CD4-positive, alpha-beta T cell treated with Interleukin-15 for 4 hours (primary cell): ENCODE measurements around the gene RILP.
A peak's percentile ranks its signal among the peaks of the same experiment; 100 is the strongest.

Experiments used
- DNase-seq: peaks from one replicate; pipeline ENCODE4 v3.0.0-alpha.2; 2020; ENCODE audit warnings: low spot score

RILP gene

DNA sequence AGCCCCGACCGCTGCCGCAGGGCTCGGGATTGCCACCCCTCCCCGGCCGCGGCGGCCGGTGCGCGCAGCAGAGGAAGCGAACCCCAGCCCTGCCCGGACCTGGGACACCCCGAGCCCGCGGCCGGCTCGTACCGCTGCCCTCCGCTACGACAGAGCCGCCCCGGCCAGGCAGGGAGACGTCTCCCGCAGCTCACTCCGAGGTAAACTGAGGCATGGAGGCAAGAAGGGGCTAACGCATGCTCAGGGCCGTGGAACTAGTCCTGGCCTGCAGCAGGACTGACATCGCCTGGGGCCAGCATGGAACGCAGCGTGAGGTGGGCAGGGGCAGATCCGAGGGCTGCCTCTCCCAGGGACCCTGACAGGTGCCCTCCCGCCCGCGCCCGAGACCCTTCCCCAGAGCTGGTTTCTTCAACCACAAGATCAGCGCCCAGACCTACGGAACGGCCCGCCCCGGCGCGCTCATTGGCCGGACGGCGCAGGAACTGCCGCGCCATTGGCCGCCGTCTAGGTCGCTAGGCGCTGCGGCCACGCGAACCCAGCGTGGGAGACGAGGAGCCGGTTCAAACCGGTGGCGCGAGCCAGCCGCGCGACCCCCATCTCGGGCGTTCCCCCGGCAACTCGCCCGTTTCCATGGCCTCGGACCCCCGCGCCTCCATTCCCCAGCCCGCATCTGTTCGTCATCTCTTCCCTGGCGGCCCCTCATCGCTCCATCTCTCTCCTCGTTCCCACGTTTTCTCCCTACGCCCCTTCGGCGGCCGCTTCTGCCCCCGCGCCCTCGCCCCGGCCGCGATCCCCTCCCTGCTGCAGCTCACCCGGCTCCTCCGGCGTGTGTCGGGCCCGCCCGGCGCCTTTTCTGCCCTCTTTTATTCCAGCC is 21.4 kb downstream of the RILP start, which contains the start of gene SLC43A2:
SLC43A2 (minus strand) TSS at position 853 of the 874 bp plus-strand sequence. CDS start 960 bp downstream, outside the sequence.
- peak; percentile 74 for DNase-seq

GRCh38 chr17:1627182-1627981 is 22.3 kb downstream of the RILP start:
- no peak for DNase-seq

DNA sequence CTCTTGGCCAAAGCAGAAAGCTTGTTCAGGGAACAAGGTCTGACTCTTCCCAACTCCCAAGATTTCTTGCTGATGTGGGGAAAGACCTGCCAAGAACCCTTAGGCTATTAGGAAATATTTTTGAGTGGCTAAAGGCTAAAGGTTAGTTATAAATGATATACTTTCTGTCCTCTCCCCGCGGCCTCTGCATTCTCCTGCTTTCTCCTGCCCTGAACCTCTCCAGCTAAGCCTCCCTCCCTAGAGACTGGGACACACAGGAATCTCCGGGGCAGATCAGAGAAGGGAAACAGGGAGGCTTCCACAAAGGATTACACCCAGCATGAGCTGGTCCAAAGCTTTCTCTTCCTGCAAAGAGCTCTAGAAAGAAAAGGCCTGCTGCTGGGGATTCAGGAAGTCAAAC is 23.3 kb downstream of the RILP start:
- DNase-seq = no peak

DNA sequence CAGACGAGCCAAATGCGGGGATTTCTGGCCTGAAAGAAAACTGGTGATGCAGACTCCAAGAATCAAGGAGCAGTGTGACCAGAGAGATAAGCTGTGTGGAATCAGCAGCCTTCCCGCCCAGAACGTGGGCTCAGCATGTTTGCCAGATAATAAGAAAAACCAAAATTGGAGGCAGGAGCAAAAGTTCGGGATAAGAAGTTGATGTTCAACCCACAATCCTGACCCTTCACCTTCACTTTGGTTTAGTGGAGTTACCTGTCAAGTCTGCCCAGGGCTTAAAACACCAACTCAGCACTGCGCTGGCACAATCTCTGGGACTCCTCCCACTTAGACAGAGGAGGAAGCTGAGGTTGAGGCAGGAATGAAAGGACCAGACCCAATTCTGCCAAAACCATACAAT is 24.1 kb downstream of the RILP start:
- no peak for DNase-seq

GRCh38 chr17:1625053-1625452 is 24.6 kb downstream of the RILP start:
- no peak for DNase-seq

- DNase-seq = no peak
Measured at GRCh38 chr17:1624650-1625049, 25.0 kb downstream of the RILP start.

DNA sequence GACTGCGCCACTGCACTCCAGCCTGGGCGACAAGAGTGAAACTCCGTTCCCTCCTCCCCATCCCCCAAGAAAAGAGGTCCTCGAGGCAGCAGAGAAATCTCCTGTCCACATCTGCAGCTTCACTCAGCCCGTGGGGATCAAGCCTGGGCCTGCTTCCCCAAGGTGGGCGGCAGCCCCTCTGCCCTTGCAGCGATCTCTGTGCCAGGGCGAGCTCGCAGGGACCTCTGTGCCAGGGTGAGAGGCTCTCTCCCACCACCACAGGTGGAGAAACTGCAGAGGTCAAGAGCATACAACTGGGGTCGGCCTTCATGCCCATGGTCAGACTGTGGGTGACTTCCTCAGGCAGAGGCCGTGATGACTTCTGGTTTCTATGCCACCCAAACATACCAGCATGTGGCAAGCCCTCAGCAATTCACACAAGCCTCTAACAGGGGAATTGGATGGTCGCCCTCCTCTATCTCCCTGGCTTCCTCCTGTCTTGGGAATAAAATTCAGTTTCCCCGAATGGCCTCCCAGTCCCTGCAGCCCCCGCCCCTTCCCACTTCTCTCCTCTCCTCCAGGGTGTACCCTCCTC is 26.5 kb downstream of the RILP start:
- no peak for DNase-seq

GRCh38 chr17:1621273-1621954 is 28.3 kb downstream of the RILP start:
- no peak for DNase-seq

GRCh38 chr17:1620486-1620885 is 29.2 kb downstream of the RILP start:
- no peak for DNase-seq

- no peak for DNase-seq
Measured at GRCh38 chr17:1617620-1618174, 32.0 kb downstream of the RILP start.

- DNase-seq = no peak
Measured at GRCh38 chr17:1616101-1616500, 33.6 kb downstream of the RILP start.

DNA sequence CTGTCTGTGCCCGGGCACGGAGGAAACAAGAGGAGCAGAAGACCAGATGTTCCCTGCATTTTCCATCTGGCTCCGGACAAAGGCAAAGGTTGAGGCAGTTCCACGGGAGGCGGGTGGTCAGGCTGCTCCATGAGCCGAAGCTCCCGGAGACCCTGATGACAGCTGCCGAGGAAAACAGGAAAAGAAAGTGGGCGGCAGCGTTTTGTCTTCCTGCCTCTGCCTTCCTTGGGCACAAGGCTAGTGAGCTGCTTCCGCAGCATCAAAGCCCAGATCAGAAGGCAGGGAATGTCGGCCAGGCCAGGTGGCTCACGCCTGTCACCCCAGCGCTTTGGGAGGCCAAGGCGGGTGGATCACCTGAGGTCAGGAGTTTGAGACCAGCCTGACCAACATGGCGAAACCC is 37.3 kb downstream of the RILP start:
- DNase-seq = no peak

DNA sequence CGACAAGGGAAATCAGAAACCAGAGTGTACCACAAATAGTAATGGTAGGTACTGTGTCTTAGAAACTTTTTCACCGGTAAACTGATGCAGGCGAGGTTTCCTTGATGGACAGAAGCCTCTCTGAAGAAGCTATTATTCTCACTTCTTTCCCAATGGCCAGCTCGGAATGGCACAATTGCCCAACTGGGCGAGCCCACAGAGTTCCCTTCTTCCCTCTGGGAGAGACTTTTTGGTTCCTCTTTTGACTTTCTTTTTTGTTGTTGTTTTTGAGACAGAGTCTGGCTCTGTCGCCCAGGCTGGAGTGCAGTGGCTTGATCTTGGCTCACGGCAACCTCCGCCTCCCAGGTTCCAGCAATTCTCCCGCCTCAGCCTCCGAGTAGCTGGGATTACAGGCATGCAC is 38.0 kb downstream of the RILP start:
- DNase-seq = no peak

- DNase-seq = no peak
Measured at GRCh38 chr17:1608676-1609075, 41.0 kb downstream of the RILP start.

GRCh38 chr17:1607971-1608320 is 41.7 kb downstream of the RILP start:
- DNase-seq = no peak

DNA sequence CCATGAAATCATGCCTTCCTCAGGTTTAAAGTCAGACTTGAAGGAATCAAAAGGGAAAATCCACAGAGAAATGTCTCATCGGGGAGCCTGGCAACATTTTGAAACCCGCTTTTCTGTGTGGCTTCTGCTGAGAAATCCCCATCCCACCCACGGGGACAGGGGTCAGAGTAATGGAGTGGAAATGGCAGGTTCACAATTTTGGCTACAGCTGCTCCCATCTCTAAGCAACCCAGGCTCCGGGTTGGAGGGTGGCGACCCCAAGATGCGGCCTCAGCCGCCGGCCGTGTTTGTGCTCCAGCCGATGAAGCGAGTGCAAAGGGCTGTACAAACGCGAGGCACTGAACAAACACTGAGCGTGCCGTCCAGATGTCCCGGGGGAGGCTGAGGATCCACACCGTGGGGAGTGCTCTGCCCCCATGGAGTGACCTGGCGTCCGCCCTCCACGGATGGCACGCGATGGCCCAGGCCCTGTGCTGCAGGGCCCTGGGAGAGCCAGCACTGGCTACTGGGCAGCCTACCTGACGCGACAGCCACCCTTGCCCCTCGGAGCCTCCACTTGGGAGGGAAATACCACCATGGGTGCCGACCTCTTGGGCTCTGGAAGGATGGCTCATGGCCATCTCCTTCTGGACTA is 43.2 kb downstream of the RILP start:
- DNase-seq = no peak

- no peak for DNase-seq
Measured at GRCh38 chr17:1605681-1606351, 43.9 kb downstream of the RILP start.

DNA sequence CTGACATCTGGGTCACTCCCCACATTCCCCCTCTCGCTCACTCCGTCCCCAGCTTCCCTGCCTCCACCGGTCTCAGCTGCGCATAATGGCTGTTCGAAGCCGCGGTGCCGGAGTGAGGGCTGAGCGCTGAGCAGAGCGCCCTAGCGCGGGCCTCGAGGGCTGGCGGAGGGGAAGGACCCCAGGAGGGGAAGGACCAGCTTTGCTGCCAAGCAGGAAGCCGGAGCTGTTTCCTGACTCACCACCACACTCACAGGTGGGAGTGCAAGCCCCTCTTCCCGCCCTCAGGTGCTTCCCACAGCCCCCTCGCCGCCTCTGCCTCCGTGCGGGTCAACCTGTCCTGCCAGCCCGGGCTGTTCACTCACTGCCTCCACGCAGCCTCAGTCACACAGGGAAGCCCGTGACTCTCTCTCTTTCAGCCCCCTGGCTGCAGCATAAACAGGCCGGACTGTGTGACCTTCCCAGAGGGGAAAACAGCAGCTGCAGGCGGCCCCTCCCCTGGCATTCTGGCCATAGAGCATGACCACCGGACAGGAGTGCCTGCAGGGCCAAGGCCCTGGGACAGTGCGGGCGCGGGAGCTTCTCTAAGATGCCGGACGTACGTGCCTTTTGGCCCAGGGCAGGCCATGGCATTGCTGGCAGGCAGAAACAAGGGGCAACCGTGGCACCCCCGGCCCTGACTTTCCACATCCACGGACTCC is 44.7 kb downstream of the RILP start:
- DNase-seq = no peak

DNA sequence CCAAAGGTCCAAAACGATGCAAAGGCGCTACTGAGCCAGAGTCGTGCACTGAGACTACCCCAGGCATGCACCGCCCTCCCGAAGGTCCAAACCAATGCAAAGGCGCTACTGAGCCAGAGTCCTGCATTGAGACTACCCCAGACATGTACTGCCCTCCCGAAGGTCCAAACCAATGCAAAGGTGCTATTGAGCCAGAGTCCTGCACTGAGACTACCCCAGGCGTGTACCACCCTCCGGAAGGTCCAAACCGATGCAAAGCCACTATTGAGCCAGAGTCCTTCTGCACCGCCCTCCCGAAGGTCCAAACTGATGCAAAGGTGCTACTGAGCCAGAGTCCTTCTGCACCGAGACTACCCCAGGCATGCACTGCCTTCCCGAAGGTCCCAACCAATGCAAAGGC is 48.1 kb downstream of the RILP start:
- DNase-seq = no peak

DNA sequence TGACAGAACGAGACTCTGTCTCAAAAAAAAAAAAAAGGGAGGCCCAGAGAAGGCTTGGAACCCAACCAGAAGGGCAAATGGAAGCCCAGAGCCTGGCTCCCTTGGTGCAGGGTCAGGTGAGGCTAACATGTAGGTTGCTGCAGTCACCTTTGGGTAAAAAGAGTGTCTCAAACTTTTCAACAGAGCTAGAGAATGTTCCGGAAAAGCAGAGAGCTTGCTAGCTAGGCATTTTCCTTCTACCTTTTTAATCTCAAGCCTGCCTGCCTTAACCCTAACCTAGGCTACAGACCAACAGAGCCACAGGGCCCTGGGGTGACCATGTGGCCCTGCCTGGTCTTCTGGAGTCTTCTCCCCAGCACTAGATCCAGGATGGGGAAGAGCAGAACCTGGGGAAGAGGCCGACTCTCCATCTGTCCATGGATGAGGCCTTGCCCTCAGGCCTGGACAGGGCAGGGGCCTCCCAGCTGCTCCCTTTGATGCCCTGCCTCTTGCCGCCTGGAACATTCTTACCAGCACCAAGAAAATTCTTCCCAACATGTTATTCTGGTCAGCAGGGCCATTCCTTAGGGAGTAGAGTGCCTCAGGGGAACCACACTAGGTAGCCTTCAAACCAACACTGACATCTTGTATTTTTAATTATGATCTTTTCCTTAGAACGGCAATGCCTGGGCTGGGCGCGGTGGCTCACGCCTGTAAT is 51.1 kb downstream of the RILP start:
- DNase-seq = no peak
